Sciatic nerve (tissue), 2 donors: Measurements from ENCODE around the gene ST6GALNAC6. TPM values are rescaled to one million over a fixed set of nuclear protein-coding genes. Genes with fewer than 3 reads are reported as not detected.
"Not testable (repeated sequence)": the region's sequence is repeated elsewhere in the genome, so short reads cannot be mapped to it uniquely, and the experiment has no call there.

Experiments
- ATAC-seq: fragments of 200-7000 bp; cut with Tn5 transposase; one replicate; pipeline ENCODE4 v1.9.1; 2020; ENCODE audit warnings: mild to moderate bottlenecking, moderate library complexity
- DNase-seq: peaks from one replicate; pipeline ENCODE4 v3.0.0-alpha.2; 2020; ENCODE audit warnings: low spot score
- intact Hi-C: fragments of 100-400 bp; cut with DNase I; formaldehyde crosslinking; loops from one replicate; pipeline ENCODE4 v1.14.2; 2022
- total RNA-seq: library from RNA; stranded (reverse); fragmentation: NEBNext Ultra II Directional; extraction: Animal tissue kit (Norgen Biotek cat#: 25700); gene quantifications from one replicate; pipeline ENCODE4 v1.2.1, GENCODE V29; 2021
- donor health status: DM: no; HTN: no; CAD: no.
- donor health status: DM: no; HTN: no; CAD: no.

The ST6GALNAC6 gene
- total RNA-seq, 1 donor from 2014 or later = 108 TPM

GRCh38 chr9:127852829-127853228, 46.6 kb downstream of the ST6GALNAC6 start:
- ATAC-seq (no peak), DNase-seq (no peak)
- intact Hi-C loops = no loop called here

GRCh38 chr9:127850286-127850830, 49.0 kb downstream of the ST6GALNAC6 start:
- ATAC-seq (no peak), DNase-seq (no peak)
- intact Hi-C loops = no loop called here

GRCh38 chr9:127848756-127849504, 50.5 kb downstream of the ST6GALNAC6 start:
- DNase-seq (no peak), ATAC-seq (no peak)
- intact Hi-C loops = no loop called here

- DNase-seq (no peak), ATAC-seq (no peak)
- intact Hi-C loops = no loop called here
These were observed 51.3 kb downstream of the ST6GALNAC6 start for GRCh38 chr9:127847833-127848755.

GRCh38 chr9:127847178-127847510, 52.3 kb downstream of the ST6GALNAC6 start:
- DNase-seq = no peak
- intact Hi-C loops = no loop called here
- peak; percentile 41 for ATAC-seq

GRCh38 chr9:127846443-127847177, 52.8 kb downstream of the ST6GALNAC6 start:
- DNase-seq (peak; percentile 65), ATAC-seq (peak; percentile 60)
- intact Hi-C loops = no loop called here

GRCh38 chr9:127845619-127846018, 53.8 kb downstream of the ST6GALNAC6 start:
- intact Hi-C loops, DNase-seq, ATAC-seq: not testable (repeated sequence)

GRCh38 chr9:127844821-127845359, 54.5 kb downstream of the ST6GALNAC6 start:
- DNase-seq = no peak
- intact Hi-C loops = no loop called here
- peak; percentile 66 for ATAC-seq

GRCh38 chr9:127841087-127841835, 58.1 kb downstream of the ST6GALNAC6 start:
- ATAC-seq (no peak), DNase-seq (no peak)
- intact Hi-C loops = no loop called here

GRCh38 chr9:127838375-127839078, 60.9 kb downstream of the ST6GALNAC6 start:
- intact Hi-C loops = no loop called here
- peak; percentile 72 for ATAC-seq
- peak; percentile 85 for DNase-seq

- ATAC-seq (no peak), DNase-seq (no peak)
- intact Hi-C loops = no loop called here
These were observed 62.1 kb downstream of the ST6GALNAC6 start for GRCh38 chr9:127837346-127837745.

GRCh38 chr9:127836561-127836960, 62.8 kb downstream of the ST6GALNAC6 start:
- ATAC-seq, intact Hi-C loops, DNase-seq: not testable (repeated sequence)

GRCh38 chr9:127835991-127836516, 63.3 kb downstream of the ST6GALNAC6 start:
- DNase-seq = no peak

More at GRCh38 chr9:127835991-127836516, 63.3 kb downstream of the ST6GALNAC6 start:
- intact Hi-C loops = no loop called here
- peak; percentile 26 for ATAC-seq
